CD8-positive, alpha-beta memory T cell (primary cell): ENCODE results near the gene RAB40B. TPM values are rescaled to one million over a fixed set of nuclear protein-coding genes. Genes with fewer than 3 reads are reported as not detected.

Experiments used
- CTCF ChIA-PET: fragments of 350-600 bp; sonication (Branson Sonifier 250); formaldehyde crosslinking; loops from one replicate; lab custom pipeline; 2021; ENCODE audit warnings: antibody characterized with exemption; lab: Charles Lee
- POLR2A ChIA-PET: fragments of 350-600 bp; sonication (Branson Sonifier 250); formaldehyde crosslinking; loops from one replicate; lab custom pipeline; 2021; ENCODE audit warnings: antibody characterized with exemption; lab: Charles Lee
- DNase-seq, 5 donors: peaks; one replicate each; pipeline versions ENCODE4 v3.0.0 to v3.0.0-alpha.2; 2020 to 2022; ENCODE audit warnings: mixed read lengths in 1 of 5
- H3K27ac ChIP-seq: one replicate; pipeline ENCODE4 v1.7.0; 2013; ENCODE audit warnings: low read depth, mild to moderate bottlenecking, low read length, moderate library complexity
- H3K27me3 ChIP-seq: 2 replicates; pipeline ENCODE4 v1.7.0; 2013; ENCODE audit warnings: low read length, mild to moderate bottlenecking; ENCODE audit not compliant: insufficient read depth, poor library complexity, severe bottlenecking
- H3K36me3 ChIP-seq: 2 replicates; pipeline ENCODE4 v1.7.0; 2013; ENCODE audit warnings: mild to moderate bottlenecking, low read length, moderate library complexity; ENCODE audit not compliant: insufficient read depth
- H3K4me1 ChIP-seq: 2 replicates; pipeline ENCODE4 v1.7.0; 2013; ENCODE audit warnings: mild to moderate bottlenecking, low read length, moderate library complexity; ENCODE audit not compliant: insufficient read depth
- H3K4me3 ChIP-seq: 2 replicates; pipeline ENCODE4 v1.7.0; 2013; ENCODE audit warnings: mild to moderate bottlenecking, low read length
- H3K9me3 ChIP-seq: 2 replicates; pipeline ENCODE4 v1.7.0; 2013; ENCODE audit warnings: mild to moderate bottlenecking, low read length
- H3K27ac Mint-ChIP-seq, 8 donors: one replicate each; pipeline ENCODE4 v1.8.0; 2020 to 2021; ENCODE audit warnings: mixed read lengths in 8 of 8, mild to moderate bottlenecking in 6 of 8, inconsistent platforms in 3 of 8, moderate library complexity in 3 of 8
- H3K27me3 Mint-ChIP-seq, 2 donors: one replicate each; pipeline ENCODE4 v1.8.0; 2020 to 2021; ENCODE audit warnings: mixed read lengths in 2 of 2, mild to moderate bottlenecking in 1 of 2, moderate library complexity in 1 of 2
- H3K36me3 Mint-ChIP-seq, 3 donors: one replicate each; pipeline ENCODE4 v1.8.0; 2020 to 2021; ENCODE audit warnings: mixed read lengths in 3 of 3, inconsistent platforms in 1 of 3, mild to moderate bottlenecking in 1 of 3
- H3K4me1 Mint-ChIP-seq, 3 donors: one replicate each; pipeline ENCODE4 v1.8.0; 2020 to 2021; ENCODE audit warnings: mixed read lengths in 3 of 3, inconsistent platforms in 1 of 3, mild to moderate bottlenecking in 1 of 3
- H3K4me3 Mint-ChIP-seq, 7 donors: one replicate each; pipeline ENCODE4 v1.8.0; 2020 to 2021; ENCODE audit warnings: mixed read lengths in 7 of 7, mild to moderate bottlenecking in 6 of 7, moderate library complexity in 4 of 7, inconsistent platforms in 2 of 7
- H3K9me3 Mint-ChIP-seq, 5 donors: one replicate each; pipeline ENCODE4 v1.8.0; 2020 to 2022; ENCODE audit warnings: mixed read lengths in 5 of 5, mild to moderate bottlenecking in 3 of 5, moderate library complexity in 2 of 5, inconsistent platforms in 1 of 5
- polyA plus RNA-seq: library from polyadenylated mRNA; unstranded; fragments of 300-500 nt; fragmentation: Illumina TruSeq; gene quantifications from one replicate; pipeline ENCODE4 v1.2.3, GENCODE V29; 2021
- total RNA-seq, 2 experiments: library from RNA; stranded (reverse); gene quantifications; one replicate each; pipeline ENCODE4 v1.2.3, GENCODE V29; 2021

The RAB40B gene
- total and polyA plus RNA-seq, 3 experiments from 2014 or later = 3.2 to 4.3 (median 4.0) TPM

GRCh38 chr17:82665891-82666290, 32.6 kb downstream of the RAB40B start:
- DNase-seq = peak in 1 of 5 donors; percentile 26
- H3K27ac Mint-ChIP-seq = no peak overlapping the region
- Histone ChIP-seq H3K4me3 (no peak overlapping the region), H3K9me3 (no peaks in the 10 kb centered on the region), H3K27me3 (no peaks in the 10 kb centered on the region), H3K4me1 (no peaks in the 10 kb centered on the region), H3K27ac (no peak overlapping the region), H3K36me3 (no peaks in the 10 kb centered on the region)
- H3K9me3 Mint-ChIP-seq = no peaks in the 10 kb centered on the region
- ChIA-PET POLR2A (no interaction called here), CTCF (no interaction called here)
- H3K4me1 Mint-ChIP-seq = peaks cover 0 to 6% (median 0%) of the 10 kb centered on the region in 3 donors
- H3K27me3 Mint-ChIP-seq = no peaks in the 10 kb centered on the region
- no peak overlapping the region for H3K4me3 Mint-ChIP-seq
- H3K36me3 Mint-ChIP-seq = no peaks in the 10 kb centered on the region

- Mint-ChIP-seq H3K36me3 (no peaks in the 10 kb centered on the region), H3K27me3 (no peaks in the 10 kb centered on the region), H3K9me3 (no peaks in the 10 kb centered on the region), H3K4me3 (no peak overlapping the region), H3K27ac (peak overlapping the region in 1 of 8 donors; percentile 17), H3K4me1 (peaks cover 0 to 6% (median 0%) of the 10 kb centered on the region in 3 donors)
- DNase-seq = peak in 1 of 5 donors; percentile 10
- no peaks in the 10 kb centered on the region for H3K36me3 ChIP-seq
- H3K9me3 ChIP-seq = no peaks in the 10 kb centered on the region
- POLR2A ChIA-PET = no interaction called here
- CTCF ChIA-PET = no interaction called here
- H3K27me3 ChIP-seq = no peaks in the 10 kb centered on the region
- no peaks in the 10 kb centered on the region for H3K4me1 ChIP-seq
- no peak overlapping the region for H3K4me3 ChIP-seq
- H3K27ac ChIP-seq = no peak overlapping the region
Measured at GRCh38 chr17:82665217-82665616, 33.3 kb downstream of the RAB40B start.

- Histone ChIP-seq H3K4me1 (no peaks in the 10 kb centered on the region), H3K27me3 (no peaks in the 10 kb centered on the region), H3K9me3 (no peaks in the 10 kb centered on the region), H3K4me3 (no peak overlapping the region), H3K36me3 (no peaks in the 10 kb centered on the region), H3K27ac (no peak overlapping the region)
- Mint-ChIP-seq H3K4me1 (peaks cover 0 to 6% (median 0%) of the 10 kb centered on the region in 3 donors), H3K36me3 (no peaks in the 10 kb centered on the region), H3K27me3 (no peaks in the 10 kb centered on the region), H3K9me3 (no peaks in the 10 kb centered on the region), H3K4me3 (no peak overlapping the region), H3K27ac (no peak overlapping the region)
- CTCF ChIA-PET = no interaction called here
- DNase-seq = peak in 1 of 5 donors; percentile 26
- POLR2A ChIA-PET = no interaction called here
Measured at GRCh38 chr17:82664701-82665182, 33.8 kb downstream of the RAB40B start.

- H3K27ac ChIP-seq = no peak overlapping the region
- DNase-seq = peak in 1 of 5 donors; percentile 36
- H3K4me1 ChIP-seq = no peaks in the 10 kb centered on the region
- H3K9me3 ChIP-seq = no peaks in the 10 kb centered on the region
- Mint-ChIP-seq H3K9me3 (no peaks in the 10 kb centered on the region), H3K27me3 (no peaks in the 10 kb centered on the region), H3K27ac (no peak overlapping the region), H3K4me1 (peaks cover 0 to 6% (median 0%) of the 10 kb centered on the region in 3 donors), H3K36me3 (peaks cover 0 to 2% (median 0%) of the 10 kb centered on the region in 3 donors), H3K4me3 (no peak overlapping the region)
- H3K4me3 ChIP-seq = no peak overlapping the region
- no peaks in the 10 kb centered on the region for H3K27me3 ChIP-seq
- ChIA-PET POLR2A (no interaction called here), CTCF (no interaction called here)
- H3K36me3 ChIP-seq = no peaks in the 10 kb centered on the region
Measured at GRCh38 chr17:82664276-82664575, 34.3 kb downstream of the RAB40B start.

- H3K9me3 Mint-ChIP-seq = no peaks in the 10 kb centered on the region
- H3K27me3 Mint-ChIP-seq = no peaks in the 10 kb centered on the region
- DNase-seq = peak in 1 of 5 donors; percentile 44
- Histone ChIP-seq H3K4me3 (no peak overlapping the region), H3K36me3 (no peaks in the 10 kb centered on the region), H3K9me3 (no peaks in the 10 kb centered on the region), H3K4me1 (no peaks in the 10 kb centered on the region), H3K27me3 (no peaks in the 10 kb centered on the region), H3K27ac (no peak overlapping the region)
- H3K4me1 Mint-ChIP-seq = peaks cover 0 to 4% (median 0%) of the 10 kb centered on the region in 3 donors
- ChIA-PET POLR2A (no interaction called here), CTCF (no interaction called here)
- no peak overlapping the region for H3K27ac Mint-ChIP-seq
- peaks cover 0 to 2% (median 0%) of the 10 kb centered on the region in 3 donors for H3K36me3 Mint-ChIP-seq
- no peak overlapping the region for H3K4me3 Mint-ChIP-seq
Measured at GRCh38 chr17:82663381-82664275, 34.9 kb downstream of the RAB40B start.

GRCh38 chr17:82662711-82663261, 35.7 kb downstream of the RAB40B start:
- POLR2A ChIA-PET = no interaction called here
- H3K4me3 Mint-ChIP-seq = no peak overlapping the region
- H3K9me3 ChIP-seq = no peaks in the 10 kb centered on the region
- H3K27me3 Mint-ChIP-seq = no peaks in the 10 kb centered on the region
- peak in 1 of 5 donors; percentile 29 for DNase-seq
- no peaks in the 10 kb centered on the region for H3K36me3 ChIP-seq
- no peaks in the 10 kb centered on the region for H3K9me3 Mint-ChIP-seq
- no peaks in the 10 kb centered on the region for H3K4me1 Mint-ChIP-seq
- no peak overlapping the region for H3K27ac ChIP-seq
- CTCF ChIA-PET = no interaction called here
- H3K4me1 ChIP-seq = no peaks in the 10 kb centered on the region
- H3K36me3 Mint-ChIP-seq = peaks cover 0 to 2% (median 0%) of the 10 kb centered on the region in 3 donors
- H3K27me3 ChIP-seq = no peaks in the 10 kb centered on the region
- no peak overlapping the region for H3K4me3 ChIP-seq
- no peak overlapping the region for H3K27ac Mint-ChIP-seq

- H3K27me3 ChIP-seq = no peaks in the 10 kb centered on the region
- Mint-ChIP-seq H3K4me1 (no peaks in the 10 kb centered on the region), H3K36me3 (peaks cover 0 to 6% (median 3%) of the 10 kb centered on the region in 3 donors), H3K9me3 (no peaks in the 10 kb centered on the region), H3K27ac (no peak overlapping the region), H3K4me3 (no peak overlapping the region), H3K27me3 (no peaks in the 10 kb centered on the region)
- ChIA-PET CTCF (no interaction called here), POLR2A (no interaction called here)
- H3K4me1 ChIP-seq = no peaks in the 10 kb centered on the region
- no peaks in the 10 kb centered on the region for H3K36me3 ChIP-seq
- peak in 1 of 5 donors; percentile 40 for DNase-seq
- no peaks in the 10 kb centered on the region for H3K9me3 ChIP-seq
- H3K27ac ChIP-seq = no peak overlapping the region
- no peak overlapping the region for H3K4me3 ChIP-seq
Measured at GRCh38 chr17:82661717-82662683, 36.5 kb downstream of the RAB40B start.
